Right lobe of liver (tissue), 4 donors: ENCODE measurements around the gene ZNF79.

Experiments used
- CTCF ChIP-seq, 4 donors: fragments of 200-600 bp in 3 of 4; fragments of 450-650 bp in 1 of 4; IDR thresholded peaks; one replicate each; pipeline versions ENCODE4 v1.5.1 to v1.8.0; 2016 to 2022; ENCODE audit warnings: antibody characterized with exemption in 4 of 4, mild to moderate bottlenecking in 2 of 4
- POLR2A ChIP-seq: fragments of 450-650 bp; IDR thresholded peaks from one replicate; pipeline ENCODE4 v1.6.1; 2017; ENCODE audit warnings: antibody characterized with exemption, mild to moderate bottlenecking
- donor health status: DM: no; HTN: no; CAD: no.
- donor health status: DM: no; HTN: no; CAD: no.
- donor health status: DM: no; HTN: yes; CAD: no.

- TF ChIP-seq CTCF (IDR thresholded peaks at IDR 0.05): no peak
- TF ChIP-seq POLR2A: no peak
Observed at GRCh38 chr9:127384901-127385300, 39.3 kb upstream of the ZNF79 start.
